GM19372 (cell line): Measurements from ENCODE around the gene GPR17.

Experiments
- ATAC-seq: cut with Tn5 transposase; IDR thresholded peaks from one replicate; pipeline ENCODE4 v1.9.1; 2021; ENCODE audit warnings: mild to moderate bottlenecking, low read depth, moderate library complexity; ENCODE audit not compliant: unreplicated experiment

The GPR17 gene

GRCh38 chr2:127612111-127612822 lies 33.7 kb upstream of the GPR17 start:
- ATAC-seq, result no peak

GRCh38 chr2:127614246-127614645 lies 31.7 kb upstream of the GPR17 start:
- ATAC-seq, result no peak

- no peak for ATAC-seq
Observed at GRCh38 chr2:127614731-127615130, 31.2 kb upstream of the GPR17 start.

GRCh38 chr2:127615511-127616166 lies 30.3 kb upstream of the GPR17 start:
- ATAC-seq, result no peak

- no peak for ATAC-seq
Observed at GRCh38 chr2:127618551-127619202, 27.3 kb upstream of the GPR17 start.

GRCh38 chr2:127619203-127619590 lies 26.8 kb upstream of the GPR17 start:
- no peak for ATAC-seq

- no peak for ATAC-seq
Observed at GRCh38 chr2:127619877-127620705, 25.9 kb upstream of the GPR17 start.

- ATAC-seq, result no peak
Observed at GRCh38 chr2:127620866-127621265, 25.1 kb upstream of the GPR17 start.

- ATAC-seq, result no peak
Observed at GRCh38 chr2:127621981-127622431, 23.9 kb upstream of the GPR17 start.

GRCh38 chr2:127622561-127623387 lies 23.2 kb upstream of the GPR17 start:
- ATAC-seq, result no peak

- no peak for ATAC-seq
Observed at GRCh38 chr2:127623388-127624319, 22.3 kb upstream of the GPR17 start.

- no peak for ATAC-seq
Observed at GRCh38 chr2:127624320-127624755, 21.6 kb upstream of the GPR17 start.

- ATAC-seq, result no peak
Observed at GRCh38 chr2:127624756-127625571, 21.0 kb upstream of the GPR17 start.

- no peak for ATAC-seq
Observed at GRCh38 chr2:127625572-127625951, 20.4 kb upstream of the GPR17 start.

GRCh38 chr2:127626175-127626574 lies 19.8 kb upstream of the GPR17 start:
- ATAC-seq, result no peak

GRCh38 chr2:127626917-127627739 lies 18.8 kb upstream of the GPR17 start:
- no peak for ATAC-seq
